Measurements from ENCODE around the gene XPO6.

DNA sequence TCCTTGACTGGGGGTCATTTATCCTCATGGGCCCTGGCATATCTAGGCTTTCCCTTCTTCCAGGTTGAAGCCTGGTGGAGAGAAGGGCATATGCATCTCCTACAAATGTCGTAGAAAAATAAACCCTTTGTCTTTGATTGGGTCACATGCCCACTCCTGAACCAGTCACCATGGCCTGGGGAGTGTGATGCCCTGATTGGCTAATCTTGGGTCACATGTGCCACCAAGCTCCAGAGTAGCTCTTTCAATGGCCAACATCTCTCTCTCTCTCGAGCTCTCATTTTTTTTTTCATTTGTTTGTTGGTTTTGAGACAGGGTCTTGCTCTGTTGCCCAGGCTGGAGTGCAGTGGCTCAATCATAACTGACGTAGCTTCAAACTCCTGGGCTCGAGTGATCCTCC is 5.6 kb upstream of the XPO6 start:
- no peak for TF ChIP-seq POLR2AphosphoS5 (IDR thresholded peaks at IDR 0.05; ENCODE audit: low read depth)
- TF ChIP-seq, protein P1, sequence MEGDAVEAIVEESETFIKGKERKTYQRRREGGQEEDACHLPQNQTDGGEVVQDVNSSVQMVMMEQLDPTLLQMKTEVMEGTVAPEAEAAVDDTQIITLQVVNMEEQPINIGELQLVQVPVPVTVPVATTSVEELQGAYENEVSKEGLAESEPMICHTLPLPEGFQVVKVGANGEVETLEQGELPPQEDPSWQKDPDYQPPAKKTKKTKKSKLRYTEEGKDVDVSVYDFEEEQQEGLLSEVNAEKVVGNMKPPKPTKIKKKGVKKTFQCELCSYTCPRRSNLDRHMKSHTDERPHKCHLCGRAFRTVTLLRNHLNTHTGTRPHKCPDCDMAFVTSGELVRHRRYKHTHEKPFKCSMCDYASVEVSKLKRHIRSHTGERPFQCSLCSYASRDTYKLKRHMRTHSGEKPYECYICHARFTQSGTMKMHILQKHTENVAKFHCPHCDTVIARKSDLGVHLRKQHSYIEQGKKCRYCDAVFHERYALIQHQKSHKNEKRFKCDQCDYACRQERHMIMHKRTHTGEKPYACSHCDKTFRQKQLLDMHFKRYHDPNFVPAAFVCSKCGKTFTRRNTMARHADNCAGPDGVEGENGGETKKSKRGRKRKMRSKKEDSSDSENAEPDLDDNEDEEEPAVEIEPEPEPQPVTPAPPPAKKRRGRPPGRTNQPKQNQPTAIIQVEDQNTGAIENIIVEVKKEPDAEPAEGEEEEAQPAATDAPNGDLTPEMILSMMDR (IDR thresholded peaks at IDR 0.05; ENCODE audit: insufficient read depth, low read length): no peak

Data from HL-60 (cell line).